Activated CD4-positive, alpha-beta memory T cell treated with anti-CD3 and anti-CD28 coated beads for 36 hours (primary cell): ENCODE measurements around the gene SCNN1G. TPM values are rescaled to one million over a fixed set of nuclear protein-coding genes. Genes with fewer than 3 reads are reported as not detected.

Source experiments
- CTCF ChIA-PET: fragments of 350-600 bp; sonication (Branson Sonifier 250); formaldehyde crosslinking; loops from one replicate; lab custom pipeline; 2021; ENCODE audit warnings: antibody characterized with exemption, inconsistent platforms; lab: Charles Lee
- POLR2A ChIA-PET: fragments of 350-600 bp; sonication (Branson Sonifier 250); formaldehyde crosslinking; loops from one replicate; lab custom pipeline; 2021; ENCODE audit warnings: antibody characterized with exemption; lab: Charles Lee
- DNase-seq: peaks from one replicate; pipeline ENCODE4 v3.0.0-alpha.2; 2020
- H3K27ac Mint-ChIP-seq: one replicate; pipeline ENCODE4 v1.8.0; 2021; ENCODE audit warnings: mixed read lengths
- H3K27me3 Mint-ChIP-seq: one replicate; pipeline ENCODE4 v1.8.0; 2021; ENCODE audit warnings: mixed read lengths
- H3K36me3 Mint-ChIP-seq: one replicate; pipeline ENCODE4 v1.8.0; 2021; ENCODE audit warnings: mixed read lengths
- H3K4me1 Mint-ChIP-seq: one replicate; pipeline ENCODE4 v1.8.0; 2021; ENCODE audit warnings: low read depth, mixed read lengths
- H3K4me3 Mint-ChIP-seq: one replicate; pipeline ENCODE4 v1.8.0; 2021; ENCODE audit warnings: mild to moderate bottlenecking, mixed read lengths
- H3K9me3 Mint-ChIP-seq: one replicate; pipeline ENCODE4 v1.8.0; 2021; ENCODE audit warnings: mixed read lengths
- intact Hi-C: fragments of 100-400 bp; cut with micrococcal nuclease; formaldehyde crosslinking; loops from one replicate; pipeline ENCODE4 v1.15.1; 2023
- total RNA-seq, 2 experiments: library from RNA; stranded (reverse); gene quantifications; one replicate each; pipeline ENCODE4 v1.2.3, GENCODE V29; 2021

SCNN1G gene
- total RNA-seq, 2 experiments from 2014 or later, result not detected

GRCh38 chr16:23156946-23157460 lies 25.5 kb upstream of the SCNN1G start:
- H3K36me3 Mint-ChIP-seq, result no peaks in the 10 kb centered on the region
- intact Hi-C loops, result no loop called here
- CTCF ChIA-PET, result interaction anchor here (0.8 kb wide), 1 partner anchor 277 kb away, joined by 5 read pairs; no protein-coding TSS in a partner anchor
- no peak for DNase-seq
- H3K4me1 Mint-ChIP-seq, result peaks cover 6% of the 10 kb centered on the region
- no peaks in the 10 kb centered on the region for H3K9me3 Mint-ChIP-seq
- H3K27me3 Mint-ChIP-seq, result peaks cover 21% of the 10 kb centered on the region
- no peak overlapping the region for H3K4me3 Mint-ChIP-seq
- no peak overlapping the region for H3K27ac Mint-ChIP-seq
- POLR2A ChIA-PET, result interaction anchor here (0.6 to 0.7 kb wide), 2 partner anchors 82 to 701 kb away, joined by 3 read pairs; no protein-coding TSS in a partner anchor

GRCh38 chr16:23158114-23158513 lies 24.4 kb upstream of the SCNN1G start:
- POLR2A ChIA-PET, result interaction anchor here (0.6 kb wide), 1 partner anchor 18 kb away, joined by 3 read pairs; no protein-coding TSS in a partner anchor
- H3K9me3 Mint-ChIP-seq, result no peaks in the 10 kb centered on the region
- CTCF ChIA-PET, result interaction anchor here (0.6 kb wide), 1 partner anchor 100 kb away, joined by 3 read pairs; no protein-coding TSS in a partner anchor
- no peaks in the 10 kb centered on the region for H3K36me3 Mint-ChIP-seq
- intact Hi-C loops, result no loop called here
- peaks cover 26% of the 10 kb centered on the region for H3K27me3 Mint-ChIP-seq
- no peak for DNase-seq
- H3K4me1 Mint-ChIP-seq, result peaks cover 6% of the 10 kb centered on the region
- no peak overlapping the region for H3K4me3 Mint-ChIP-seq
- H3K27ac Mint-ChIP-seq, result no peak overlapping the region

GRCh38 chr16:23160082-23160481 lies 22.5 kb upstream of the SCNN1G start:
- intact Hi-C loops, result no loop called here
- DNase-seq, result no peak
- ChIA-PET CTCF (no interaction called here), POLR2A (no interaction called here)
- Mint-ChIP-seq H3K27me3 (peaks cover 36% of the 10 kb centered on the region), H3K36me3 (no peaks in the 10 kb centered on the region), H3K4me3 (no peak overlapping the region), H3K4me1 (peaks cover 6% of the 10 kb centered on the region), H3K27ac (no peak overlapping the region), H3K9me3 (no peaks in the 10 kb centered on the region)

- H3K9me3 Mint-ChIP-seq, result no peaks in the 10 kb centered on the region
- intact Hi-C loops, result no loop called here
- no peak for DNase-seq
- POLR2A ChIA-PET, result no interaction called here
- no peaks in the 10 kb centered on the region for H3K36me3 Mint-ChIP-seq
- H3K27me3 Mint-ChIP-seq, result peaks cover 34% of the 10 kb centered on the region
- H3K27ac Mint-ChIP-seq, result no peak overlapping the region
- peaks cover 6% of the 10 kb centered on the region for H3K4me1 Mint-ChIP-seq
- no peak overlapping the region for H3K4me3 Mint-ChIP-seq
- CTCF ChIA-PET, result no interaction called here
These were observed 22.0 kb upstream of the SCNN1G start for GRCh38 chr16:23160574-23160973.

GRCh38 chr16:23163921-23164320 lies 18.6 kb upstream of the SCNN1G start:
- H3K9me3 Mint-ChIP-seq, result no peaks in the 10 kb centered on the region
- DNase-seq, result no peak
- no peaks in the 10 kb centered on the region for H3K4me1 Mint-ChIP-seq
- intact Hi-C loops, result no loop called here
- peaks cover 44% of the 10 kb centered on the region for H3K27me3 Mint-ChIP-seq
- ChIA-PET CTCF (interaction anchor here (0.6 kb wide), 1 partner anchor 10 kb away, joined by 3 read pairs; no protein-coding TSS in a partner anchor), POLR2A (no interaction called here)
- no peak overlapping the region for H3K4me3 Mint-ChIP-seq
- H3K36me3 Mint-ChIP-seq, result no peaks in the 10 kb centered on the region
- H3K27ac Mint-ChIP-seq, result no peak overlapping the region

- H3K9me3 Mint-ChIP-seq, result no peaks in the 10 kb centered on the region
- POLR2A ChIA-PET, result no interaction called here
- peaks cover 45% of the 10 kb centered on the region for H3K27me3 Mint-ChIP-seq
- DNase-seq, result no peak
- H3K4me3 Mint-ChIP-seq, result no peak overlapping the region
- no peaks in the 10 kb centered on the region for H3K4me1 Mint-ChIP-seq
- CTCF ChIA-PET, result no interaction called here
- no peak overlapping the region for H3K27ac Mint-ChIP-seq
- intact Hi-C loops, result no loop called here
- H3K36me3 Mint-ChIP-seq, result no peaks in the 10 kb centered on the region
These were observed 17.8 kb upstream of the SCNN1G start for GRCh38 chr16:23164736-23165135.

- POLR2A ChIA-PET, result no interaction called here
- Mint-ChIP-seq H3K4me1 (no peaks in the 10 kb centered on the region), H3K36me3 (no peaks in the 10 kb centered on the region), H3K27ac (no peak overlapping the region), H3K9me3 (no peaks in the 10 kb centered on the region), H3K4me3 (no peak overlapping the region), H3K27me3 (peaks cover 40% of the 10 kb centered on the region)
- CTCF ChIA-PET, result no interaction called here
- intact Hi-C loops, result no loop called here
- DNase-seq, result no peak
These were observed 10.0 kb upstream of the SCNN1G start for GRCh38 chr16:23172583-23172982.

GRCh38 chr16:23172994-23173393 lies 9.6 kb upstream of the SCNN1G start:
- Mint-ChIP-seq H3K27me3 (peaks cover 39% of the 10 kb centered on the region), H3K36me3 (no peaks in the 10 kb centered on the region), H3K9me3 (no peaks in the 10 kb centered on the region), H3K4me3 (no peak overlapping the region), H3K4me1 (no peaks in the 10 kb centered on the region), H3K27ac (no peak overlapping the region)
- POLR2A ChIA-PET, result no interaction called here
- CTCF ChIA-PET, result no interaction called here
- intact Hi-C loops, result no loop called here
- DNase-seq, result no peak

GRCh38 chr16:23174622-23175021 lies 7.9 kb upstream of the SCNN1G start:
- H3K4me1 Mint-ChIP-seq, result no peaks in the 10 kb centered on the region
- intact Hi-C loops, result no loop called here
- DNase-seq, result no peak
- POLR2A ChIA-PET, result interaction anchor here (0.9 kb wide), 1 partner anchor 26 kb away, joined by 3 read pairs; the partner anchor contains the start of gene USP31
- H3K27me3 Mint-ChIP-seq, result peaks cover 47% of the 10 kb centered on the region
- H3K36me3 Mint-ChIP-seq, result no peaks in the 10 kb centered on the region
- CTCF ChIA-PET, result interaction anchor here (1.2 kb wide), 1 partner anchor 10 kb away, joined by 3 read pairs; no protein-coding TSS in a partner anchor
- no peak overlapping the region for H3K27ac Mint-ChIP-seq
- H3K4me3 Mint-ChIP-seq, result no peak overlapping the region
- H3K9me3 Mint-ChIP-seq, result no peaks in the 10 kb centered on the region

- CTCF ChIA-PET, result no interaction called here
- no peaks in the 10 kb centered on the region for H3K4me1 Mint-ChIP-seq
- H3K4me3 Mint-ChIP-seq, result no peak overlapping the region
- POLR2A ChIA-PET, result no interaction called here
- H3K9me3 Mint-ChIP-seq, result no peaks in the 10 kb centered on the region
- intact Hi-C loops, result no loop called here
- no peaks in the 10 kb centered on the region for H3K36me3 Mint-ChIP-seq
- no peak for DNase-seq
- H3K27me3 Mint-ChIP-seq, result peaks cover 46% of the 10 kb centered on the region
- no peak overlapping the region for H3K27ac Mint-ChIP-seq
These were observed 6.9 kb upstream of the SCNN1G start for GRCh38 chr16:23175651-23176050.

GRCh38 chr16:23181506-23181905 lies 1.0 kb upstream of the SCNN1G start:
- ChIA-PET CTCF (interaction anchor here (0.6 to 7.7 kb wide), 3 partner anchors 32 to 253 kb away, joined by 3 to 96 read pairs (median 3); no protein-coding TSS in a partner anchor), POLR2A (no interaction called here)
- DNase-seq, result no peak
- Mint-ChIP-seq H3K4me3 (no peak overlapping the region), H3K9me3 (no peaks in the 10 kb centered on the region), H3K27me3 (peaks cover 48% of the 10 kb centered on the region), H3K27ac (no peak overlapping the region), H3K36me3 (no peaks in the 10 kb centered on the region), H3K4me1 (peaks cover 7% of the 10 kb centered on the region)
- intact Hi-C loops, result no loop called here

- Mint-ChIP-seq H3K27me3 (peaks cover 48% of the 10 kb centered on the region), H3K36me3 (no peaks in the 10 kb centered on the region), H3K9me3 (no peaks in the 10 kb centered on the region), H3K4me3 (peak overlapping the region; percentile 30), H3K4me1 (peaks cover 7% of the 10 kb centered on the region), H3K27ac (no peak overlapping the region)
- ChIA-PET CTCF (interaction anchor here (1.1 to 7.7 kb wide), 3 partner anchors 33 to 252 kb away, joined by 3 to 96 read pairs (median 4); no protein-coding TSS in a partner anchor), POLR2A (no interaction called here)
- DNase-seq, result peak; percentile 87
- intact Hi-C loops, result loop anchor here (1.0 kb wide), 1 partner anchor 253 kb away; no protein-coding TSS in a partner anchor
These were observed 303 bp upstream of the SCNN1G start for GRCh38 chr16:23182206-23182678.

- Mint-ChIP-seq H3K27me3 (peaks cover 46% of the 10 kb centered on the region), H3K4me3 (no peak overlapping the region), H3K36me3 (no peaks in the 10 kb centered on the region), H3K9me3 (no peaks in the 10 kb centered on the region), H3K27ac (no peak overlapping the region), H3K4me1 (peaks cover 7% of the 10 kb centered on the region)
- CTCF ChIA-PET, result interaction anchor here (0.7 to 7.7 kb wide), 4 partner anchors 9 to 251 kb away, joined by 3 to 96 read pairs (median 4); no protein-coding TSS in a partner anchor
- POLR2A ChIA-PET, result no interaction called here
- intact Hi-C loops, result no loop called here
- no peak for DNase-seq
These were observed 958 bp downstream of the SCNN1G start for GRCh38 chr16:23183543-23183862.
